Body of pancreas (tissue), 4 donors: ENCODE results near the gene SMC1A.

Experiments used
- POLR2A ChIP-seq, 3 donors: fragments of 450-650 bp; IDR thresholded peaks; one replicate each; pipeline ENCODE4 v1.6.1; 2016; ENCODE audit warnings: antibody characterized with exemption in 3 of 3, mild to moderate bottlenecking in 2 of 3
- TF ChIP-seq, protein P1 (sequence below), 7 experiments: fragments of 450-650 bp in 4 of 7; fragments of 200-600 bp in 3 of 7; sonication (generic) in 3 of 7; IDR thresholded peaks; one replicate each; pipeline ENCODE4 v1.5.1; 2016 to 2019; ENCODE audit warnings: antibody characterized with exemption in 7 of 7

DNA sequence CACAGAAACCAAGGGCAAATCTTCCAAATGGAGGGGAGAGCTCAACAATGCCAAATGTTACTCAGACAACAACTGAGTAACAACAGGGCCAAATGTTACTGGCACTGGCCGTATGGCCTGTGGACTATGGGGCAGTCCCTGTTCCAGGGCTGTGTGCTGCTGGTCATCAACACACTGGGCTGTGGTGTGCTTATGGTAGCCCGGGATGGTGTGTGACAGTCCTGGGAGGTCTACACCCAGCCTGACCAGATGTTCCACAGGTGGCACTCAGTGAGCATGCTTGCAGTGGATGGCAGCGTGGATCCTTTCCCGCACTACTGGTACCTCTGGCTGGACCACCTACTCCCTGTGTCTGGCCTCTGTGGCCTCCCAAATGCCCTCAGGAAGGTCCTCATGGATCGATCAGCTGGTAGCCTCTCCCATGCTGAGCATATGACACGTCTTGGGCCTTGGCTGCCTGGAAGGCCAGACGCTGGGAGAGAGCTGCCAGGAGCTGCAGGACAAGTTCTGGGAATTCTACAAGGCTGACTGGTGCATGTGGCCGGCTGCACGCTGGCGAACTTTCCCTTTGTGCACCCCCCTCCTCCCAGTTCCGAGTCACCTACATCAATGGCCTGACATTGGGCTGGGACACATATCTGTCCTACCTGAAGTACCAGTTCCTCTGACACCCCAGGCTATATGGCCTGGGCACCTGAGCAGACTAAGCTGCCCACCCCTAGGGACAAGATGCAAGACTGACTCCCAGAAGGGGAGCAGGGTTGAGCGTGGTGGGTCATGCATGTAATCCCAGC, 81.4 kb downstream of the SMC1A start:
- TF ChIP-seq, protein P1, sequence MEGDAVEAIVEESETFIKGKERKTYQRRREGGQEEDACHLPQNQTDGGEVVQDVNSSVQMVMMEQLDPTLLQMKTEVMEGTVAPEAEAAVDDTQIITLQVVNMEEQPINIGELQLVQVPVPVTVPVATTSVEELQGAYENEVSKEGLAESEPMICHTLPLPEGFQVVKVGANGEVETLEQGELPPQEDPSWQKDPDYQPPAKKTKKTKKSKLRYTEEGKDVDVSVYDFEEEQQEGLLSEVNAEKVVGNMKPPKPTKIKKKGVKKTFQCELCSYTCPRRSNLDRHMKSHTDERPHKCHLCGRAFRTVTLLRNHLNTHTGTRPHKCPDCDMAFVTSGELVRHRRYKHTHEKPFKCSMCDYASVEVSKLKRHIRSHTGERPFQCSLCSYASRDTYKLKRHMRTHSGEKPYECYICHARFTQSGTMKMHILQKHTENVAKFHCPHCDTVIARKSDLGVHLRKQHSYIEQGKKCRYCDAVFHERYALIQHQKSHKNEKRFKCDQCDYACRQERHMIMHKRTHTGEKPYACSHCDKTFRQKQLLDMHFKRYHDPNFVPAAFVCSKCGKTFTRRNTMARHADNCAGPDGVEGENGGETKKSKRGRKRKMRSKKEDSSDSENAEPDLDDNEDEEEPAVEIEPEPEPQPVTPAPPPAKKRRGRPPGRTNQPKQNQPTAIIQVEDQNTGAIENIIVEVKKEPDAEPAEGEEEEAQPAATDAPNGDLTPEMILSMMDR (IDR thresholded peaks at IDR 0.05) = no peak
- TF ChIP-seq POLR2A (IDR thresholded peaks at IDR 0.05) = no peak
